Measurements from ENCODE around the gene LSM5.

DNA sequence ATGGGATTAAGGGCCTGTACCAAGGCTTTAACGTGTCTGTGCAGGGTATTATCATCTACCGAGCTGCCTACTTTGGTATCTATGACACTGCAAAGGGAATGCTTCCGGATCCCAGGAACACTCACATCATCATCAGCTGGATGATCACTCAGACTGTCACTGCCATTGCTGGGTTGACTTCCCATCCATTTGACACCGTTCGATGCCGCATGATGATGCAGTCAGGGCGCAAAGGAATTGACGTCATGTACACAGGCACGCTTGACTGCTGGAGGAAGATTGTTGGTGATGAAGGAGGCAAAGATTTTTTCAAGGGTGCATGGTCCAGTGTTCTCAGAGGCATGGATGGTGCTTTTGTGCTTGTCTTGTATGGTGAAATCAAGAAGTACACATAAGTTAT lies 18.2 kb downstream of the LSM5 start:
- TF ChIP-seq, protein P1, sequence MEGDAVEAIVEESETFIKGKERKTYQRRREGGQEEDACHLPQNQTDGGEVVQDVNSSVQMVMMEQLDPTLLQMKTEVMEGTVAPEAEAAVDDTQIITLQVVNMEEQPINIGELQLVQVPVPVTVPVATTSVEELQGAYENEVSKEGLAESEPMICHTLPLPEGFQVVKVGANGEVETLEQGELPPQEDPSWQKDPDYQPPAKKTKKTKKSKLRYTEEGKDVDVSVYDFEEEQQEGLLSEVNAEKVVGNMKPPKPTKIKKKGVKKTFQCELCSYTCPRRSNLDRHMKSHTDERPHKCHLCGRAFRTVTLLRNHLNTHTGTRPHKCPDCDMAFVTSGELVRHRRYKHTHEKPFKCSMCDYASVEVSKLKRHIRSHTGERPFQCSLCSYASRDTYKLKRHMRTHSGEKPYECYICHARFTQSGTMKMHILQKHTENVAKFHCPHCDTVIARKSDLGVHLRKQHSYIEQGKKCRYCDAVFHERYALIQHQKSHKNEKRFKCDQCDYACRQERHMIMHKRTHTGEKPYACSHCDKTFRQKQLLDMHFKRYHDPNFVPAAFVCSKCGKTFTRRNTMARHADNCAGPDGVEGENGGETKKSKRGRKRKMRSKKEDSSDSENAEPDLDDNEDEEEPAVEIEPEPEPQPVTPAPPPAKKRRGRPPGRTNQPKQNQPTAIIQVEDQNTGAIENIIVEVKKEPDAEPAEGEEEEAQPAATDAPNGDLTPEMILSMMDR (IDR thresholded peaks at IDR 0.05), result no peak
- TF ChIP-seq POLR2AphosphoS5 (IDR thresholded peaks at IDR 0.05) (no peak), POLR2A (IDR thresholded peaks at IDR 0.05) (no peak)

Measured in prostate gland (tissue), 2 donors.